PFSK-1 (cell line): ENCODE results near the gene OSGIN1.

ENCODE experiments used
- FOXP2 ChIP-seq: optimal IDR thresholded peaks from 2 replicates; pipeline ENCODE3; 2011; ENCODE audit warnings: borderline replicate concordance, control low read depth, inconsistent platforms; ENCODE audit not compliant: insufficient read depth; ENCODE audit errors: extremely low read length, extremely low read depth
- POLR2AphosphoS5 ChIP-seq: IDR thresholded peaks from 2 replicates; pipeline ENCODE4 v1.6.1; 2012; ENCODE audit warnings: low read depth, mild to moderate bottlenecking, control low read depth, low read length, moderate library complexity
- REST ChIP-seq, 2 experiments: IDR thresholded peaks; 2 replicates each; pipeline versions ENCODE4 v1.6.1 to v1.8.0; 2011 to 2012; ENCODE audit warnings: low read depth in 2 of 2, low read length in 2 of 2, control low read depth in 1 of 2, inconsistent platforms in 1 of 2, mild to moderate bottlenecking in 1 of 2, moderate library complexity in 1 of 2; ENCODE audit not compliant: insufficient read depth in 1 of 2
- SIN3A ChIP-seq: IDR thresholded peaks from 2 replicates; pipeline ENCODE4 v1.6.1; 2012; ENCODE audit warnings: mild to moderate bottlenecking, low read length, moderate library complexity, borderline replicate concordance; ENCODE audit not compliant: insufficient read depth
- TAF1 ChIP-seq: IDR thresholded peaks from 2 replicates; pipeline ENCODE4 v1.6.1; 2012; ENCODE audit warnings: low read length, control low read depth, borderline replicate concordance; ENCODE audit not compliant: insufficient read depth

The OSGIN1 gene

GRCh38 chr16:83973581-83974385 lies 20.7 kb downstream of the OSGIN1 start:
- TF ChIP-seq SIN3A = no peak
- no peak for TF ChIP-seq TAF1
- no peak for TF ChIP-seq POLR2AphosphoS5
- no peak for TF ChIP-seq REST (IDR thresholded peaks at IDR 0.05; ENCODE audit: insufficient read depth in 1 of 2, low read depth in 2 of 2, low read length in 2 of 2)
- no peak for TF ChIP-seq FOXP2

- TF ChIP-seq TAF1 (no peak), REST (IDR thresholded peaks at IDR 0.05; ENCODE audit: insufficient read depth in 1 of 2, low read depth in 2 of 2, low read length in 2 of 2) (no peak), SIN3A (no peak), POLR2AphosphoS5 (no peak), FOXP2 (no peak)
Observed at GRCh38 chr16:83974475-83974874, 21.4 kb downstream of the OSGIN1 start.

- TF ChIP-seq POLR2AphosphoS5 (no peak), TAF1 (no peak), REST (IDR thresholded peaks at IDR 0.05; ENCODE audit: insufficient read depth in 1 of 2, low read depth in 2 of 2, low read length in 2 of 2) (no peak), FOXP2 (no peak), SIN3A (no peak)
Observed at GRCh38 chr16:83975590-83976260, 22.7 kb downstream of the OSGIN1 start.

- TF ChIP-seq REST (IDR thresholded peaks at IDR 0.05; ENCODE audit: insufficient read depth in 1 of 2, low read depth in 2 of 2, low read length in 2 of 2) (no peak), SIN3A (no peak), FOXP2 (no peak), POLR2AphosphoS5 (no peak), TAF1 (no peak)
Observed at GRCh38 chr16:83977056-83977815, 24.2 kb downstream of the OSGIN1 start.
